GM19099 (cell line): ENCODE results near the gene IFT81.

Source experiments
- POLR2A ChIP-seq: IDR thresholded peaks from 3 replicates; pipeline ENCODE4 v1.6.1; 2011; ENCODE audit warnings: low read depth; ENCODE audit not compliant: insufficient read length; ENCODE audit errors: extremely low read depth

IFT81 gene

DNA sequence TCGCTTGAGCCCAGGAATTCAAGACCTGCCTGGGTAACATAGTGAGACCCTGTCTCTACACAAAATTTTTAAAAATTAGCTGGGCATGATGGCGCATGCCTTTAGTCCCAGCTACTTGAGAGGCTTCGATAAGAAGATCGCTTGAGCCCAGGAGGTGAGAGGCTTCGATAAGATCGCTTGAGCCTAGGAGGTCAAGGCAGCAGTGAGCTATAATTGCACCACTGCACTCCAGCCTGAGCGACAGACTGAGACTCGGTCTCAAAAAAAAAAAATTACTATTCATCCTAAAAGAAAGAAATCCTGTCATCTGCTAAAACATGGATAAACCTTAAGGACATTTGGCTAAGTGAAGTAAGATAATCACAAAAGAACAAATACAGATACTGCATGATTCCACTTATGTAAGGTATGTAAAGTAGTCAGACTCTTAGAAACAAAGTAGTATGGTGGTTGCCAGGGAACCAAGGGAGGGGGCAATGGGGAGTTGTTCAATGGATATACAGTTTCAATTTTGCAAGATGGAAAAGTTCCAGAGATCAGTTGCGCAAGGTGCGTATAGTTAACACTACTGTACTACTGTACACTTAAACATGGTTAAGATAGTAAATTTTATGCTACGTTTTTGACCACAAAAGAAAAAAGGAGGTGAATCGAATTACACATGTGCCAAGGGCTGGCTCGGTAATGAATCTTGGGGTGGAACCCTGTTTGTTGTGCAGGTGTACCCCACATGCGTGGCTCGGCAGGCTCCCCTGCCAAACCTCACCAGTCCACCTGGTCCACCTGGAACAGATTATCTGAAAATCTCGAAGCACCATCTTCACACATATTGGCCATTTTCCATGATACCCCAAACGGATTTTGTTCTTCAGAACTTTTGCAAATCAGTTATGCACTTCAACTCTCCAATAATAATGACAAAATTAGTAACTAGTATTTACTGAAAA lies 138.6 kb downstream of the IFT81 start:
- no peak for TF ChIP-seq POLR2A

DNA sequence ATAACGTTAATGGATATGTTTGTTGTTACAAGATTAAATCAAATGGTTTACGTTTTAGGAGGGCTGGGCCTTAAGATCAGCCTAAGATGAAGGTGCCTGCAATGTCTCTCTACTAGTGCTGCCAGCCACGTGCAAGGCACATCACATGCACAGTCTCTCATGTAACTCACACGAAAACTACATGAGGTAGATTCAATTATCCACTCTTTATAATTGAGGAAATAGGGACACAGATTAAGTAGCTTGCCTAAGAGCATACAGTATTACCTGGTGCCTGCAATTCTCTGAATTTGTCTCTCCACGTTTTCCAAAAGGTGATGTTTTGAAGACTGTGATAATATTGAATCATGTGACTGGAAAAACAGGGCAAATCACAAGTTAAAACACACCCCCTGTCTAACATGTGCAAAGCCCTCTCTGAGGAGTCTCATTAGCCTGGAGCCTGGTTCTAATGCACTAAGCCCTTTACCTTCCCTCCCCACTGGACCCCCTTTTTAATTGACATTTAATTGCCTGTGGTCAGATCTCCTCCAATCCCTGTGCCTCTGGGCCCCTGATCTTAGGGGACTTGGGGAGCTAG lies 142.3 kb downstream of the IFT81 start:
- no peak for TF ChIP-seq POLR2A

DNA sequence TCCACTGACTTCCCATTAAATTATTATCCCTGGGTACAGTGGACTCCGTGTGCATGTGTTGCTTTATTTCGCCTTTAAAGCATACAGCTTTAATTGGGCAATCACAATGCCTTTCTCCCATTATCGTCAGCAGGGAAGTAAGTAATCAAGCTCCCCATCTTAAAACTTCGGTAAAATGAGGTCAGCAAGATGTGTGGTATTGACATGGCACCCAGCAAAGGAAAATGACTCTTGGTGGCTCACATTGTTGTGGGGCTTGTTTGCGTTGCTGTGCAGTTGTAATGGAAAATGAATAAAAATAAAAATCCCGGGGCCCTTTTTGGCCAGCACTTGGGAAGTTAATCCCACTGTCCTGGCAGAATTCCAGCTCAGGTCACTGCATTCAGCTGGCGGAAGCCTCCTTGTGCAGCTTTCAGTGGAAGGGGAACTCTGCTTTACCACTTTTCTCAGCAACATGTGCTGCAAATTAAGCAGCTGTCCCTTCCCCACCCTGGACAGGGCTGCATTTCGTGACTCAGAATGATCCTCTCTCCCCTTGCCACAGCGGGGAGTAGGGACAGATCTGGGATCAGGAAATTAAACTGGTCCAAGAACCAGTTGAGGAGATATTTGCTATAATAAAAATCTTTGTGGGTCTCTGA lies 142.9 kb downstream of the IFT81 start:
- no peak for TF ChIP-seq POLR2A
